ENCODE data around the gene KLHDC10. TPM values are rescaled to one million over a fixed set of nuclear protein-coding genes. Genes with fewer than 3 reads are reported as not detected.
"Not testable (repeated sequence)": the region's sequence is repeated elsewhere in the genome, so short reads cannot be mapped to it uniquely, and the experiment has no call there.

The KLHDC10 gene
- total RNA-seq, 1 donor: 43.6 TPM

GRCh38 chr7:130180571-130181262, 110.4 kb downstream of the KLHDC10 start:
- DNase-seq (ENCODE audit: low read depth): peak; percentile 50
- H3K4me3 ChIP-seq (ENCODE audit: low read depth, low read length): no peak overlapping the region
- no peak for TF ChIP-seq CTCF (IDR thresholded peaks at IDR 0.05; ENCODE audit: insufficient read depth, low read depth, low read length)

GRCh38 chr7:130181263-130181605, 110.9 kb downstream of the KLHDC10 start:
- DNase-seq (ENCODE audit: low read depth): no peak
- H3K4me3 ChIP-seq (ENCODE audit: low read depth, low read length): no peak overlapping the region
- TF ChIP-seq CTCF (IDR thresholded peaks at IDR 0.05; ENCODE audit: insufficient read depth, low read depth, low read length): no peak

- no peak overlapping the region for H3K4me3 ChIP-seq (ENCODE audit: low read depth, low read length)
- peak; percentile 21 for DNase-seq (ENCODE audit: low read depth)
- TF ChIP-seq CTCF (IDR thresholded peaks at IDR 0.05; ENCODE audit: insufficient read depth, low read depth, low read length): no peak
These were observed 112.7 kb downstream of the KLHDC10 start for GRCh38 chr7:130182990-130183389.

GRCh38 chr7:130184349-130184748, 114.0 kb downstream of the KLHDC10 start:
- not testable (repeated sequence) for DNase-seq (ENCODE audit: low read depth); H3K4me3 ChIP-seq (ENCODE audit: low read depth, low read length)

Small RNA genes within 50 kb of the gene (small RNA-seq; reads per million reads assigned to genes)
- not detected for gene RNA5SP245

Other genes starting within 250 kb of the KLHDC10 start
- 48.6 and 69.1 TPM in 2 replicates for gene UBE2H, start 117.6 kb upstream of the KLHDC10 start, total RNA-seq
- 12.2 and 16.4 TPM in 2 replicates for gene ZC3HC1, start 19.2 kb upstream of the KLHDC10 start, total RNA-seq
- 16.4 and 16.8 TPM in 2 replicates for gene TMEM209, start 134.9 kb downstream of the KLHDC10 start, total RNA-seq
- under 0.01 and 0.43 TPM in 2 replicates for gene SSMEM1, start 137.3 kb downstream of the KLHDC10 start, total RNA-seq
- gene CPA2, start 196.3 kb downstream of the KLHDC10 start, total RNA-seq: 0.32 TPM in 1 of 2 replicates, not detected in the other
- 22.5 and 90.2 TPM in 2 replicates for gene CPA4, start 222.6 kb downstream of the KLHDC10 start, total RNA-seq